RWPE2 (cell line): ENCODE measurements around the gene IRS1.
A peak's percentile ranks its signal among the peaks of the same experiment; 100 is the strongest.
"Not testable (repeated sequence)": the region's sequence is repeated elsewhere in the genome, so short reads cannot be mapped to it uniquely, and the experiment has no call there.

Experiments
- ATAC-seq: fragments of 200-7000 bp; cut with Tn5 transposase; 3 replicates; pipeline ENCODE4 v1.9.1; 2021; ENCODE audit warnings: low read depth
- DNase-seq: peaks from one replicate; pipeline ENCODE4 v3.0.0-alpha.2; 2020; ENCODE audit warnings: low spot score
- H3K27ac ChIP-seq: fragments of 450-650 bp; 2 replicates; pipeline ENCODE4 v1.5.1; 2017; ENCODE audit warnings: mild to moderate bottlenecking; ENCODE audit not compliant: poor library complexity, severe bottlenecking
- H3K27me3 ChIP-seq: fragments of 250-450 bp; sonication (Bioruptor Pico); 2 replicates; pipeline ENCODE4 v1.5.1; 2021; ENCODE audit warnings: mild to moderate bottlenecking, moderate library complexity; ENCODE audit not compliant: insufficient read depth, poor library complexity, severe bottlenecking
- H3K36me3 ChIP-seq: fragments of 250-450 bp; sonication (Bioruptor Pico); 2 replicates; pipeline ENCODE4 v1.5.1; 2020; ENCODE audit warnings: low read depth, mild to moderate bottlenecking, moderate library complexity
- H3K4me1 ChIP-seq: fragments of 250-450 bp; sonication (Bioruptor Pico); 2 replicates; pipeline ENCODE4 v1.5.1; 2021; ENCODE audit warnings: mild to moderate bottlenecking, moderate library complexity; ENCODE audit not compliant: insufficient read depth, poor library complexity, severe bottlenecking
- H3K4me3 ChIP-seq: fragments of 250-450 bp; sonication (Bioruptor Pico); 2 replicates; pipeline ENCODE4 v1.5.1; 2021; ENCODE audit warnings: mild to moderate bottlenecking, moderate library complexity; ENCODE audit not compliant: severe bottlenecking
- H3K9me3 ChIP-seq: fragments of 250-450 bp; sonication (Bioruptor Pico); 2 replicates; pipeline ENCODE4 v1.5.1; 2021; ENCODE audit warnings: mild to moderate bottlenecking, moderate library complexity; ENCODE audit not compliant: severe bottlenecking
- CTCF ChIP-seq: fragments of 450-650 bp; IDR thresholded peaks from one replicate; pipeline ENCODE4 v1.5.1; 2017; ENCODE audit warnings: mild to moderate bottlenecking, moderate library complexity; ENCODE audit not compliant: poor library complexity, severe bottlenecking

Gene IRS1

GRCh38 chr2:226835420-226835795 lies 35.8 kb upstream of the IRS1 start:
- Histone ChIP-seq H3K4me1 (peaks cover 24% of the 10 kb centered on the region), H3K36me3 (peaks cover 12% of the 10 kb centered on the region; the same call in 1 of the 2 replicates), H3K27me3 (no peaks in the 10 kb centered on the region), H3K27ac (peak overlapping the region; percentile 82), H3K4me3 (peak overlapping the region; percentile 59), H3K9me3 (no peaks in the 10 kb centered on the region)
- ATAC-seq (peak; percentile 5), DNase-seq (no peak)
- no peak for TF ChIP-seq CTCF

GRCh38 chr2:226834880-226835279 lies 35.3 kb upstream of the IRS1 start:
- not testable (repeated sequence) for H3K27me3 ChIP-seq, H3K9me3 ChIP-seq, ATAC-seq, DNase-seq
- Histone ChIP-seq H3K4me3 (peak overlapping the region; percentile 59), H3K36me3 (peaks cover 12% of the 10 kb centered on the region; the same call in 1 of the 2 replicates), H3K27ac (peak overlapping the region; percentile 82), H3K4me1 (peaks cover 24% of the 10 kb centered on the region)

- no peaks in the 10 kb centered on the region for H3K9me3 ChIP-seq
- ATAC-seq (no peak), DNase-seq (no peak)
- peaks cover 5% of the 10 kb centered on the region for H3K4me1 ChIP-seq
- H3K4me3 ChIP-seq = no peak overlapping the region
- no peaks in the 10 kb centered on the region for H3K27me3 ChIP-seq
- H3K27ac ChIP-seq = no peak overlapping the region
- no peaks in the 10 kb centered on the region for H3K36me3 ChIP-seq
- no peak for TF ChIP-seq CTCF
Measured at GRCh38 chr2:226832061-226832460, 32.4 kb upstream of the IRS1 start.

- Histone ChIP-seq H3K27me3 (no peaks in the 10 kb centered on the region), H3K4me1 (peaks cover 4% of the 10 kb centered on the region), H3K9me3 (no peaks in the 10 kb centered on the region), H3K4me3 (no peak overlapping the region), H3K27ac (no peak overlapping the region), H3K36me3 (no peaks in the 10 kb centered on the region)
- TF ChIP-seq CTCF = no peak
- no peak for DNase-seq
- no peak for ATAC-seq
Measured at GRCh38 chr2:226831266-226831665, 31.6 kb upstream of the IRS1 start.

GRCh38 chr2:226829721-226830631 lies 30.4 kb upstream of the IRS1 start:
- Histone ChIP-seq H3K4me3 (no peak overlapping the region), H3K27me3 (no peaks in the 10 kb centered on the region), H3K27ac (no peak overlapping the region), H3K9me3 (no peaks in the 10 kb centered on the region), H3K36me3 (no peaks in the 10 kb centered on the region), H3K4me1 (peaks cover 3% of the 10 kb centered on the region)
- TF ChIP-seq CTCF = no peak
- ATAC-seq (no peak), DNase-seq (no peak)
